Ascending aorta (tissue), 2 donors: ENCODE data around the gene SLC15A4. TPM values are rescaled to one million over a fixed set of nuclear protein-coding genes. Genes with fewer than 3 reads are reported as not detected.

Source experiments
- DNase-seq, 2 donors: peaks; one replicate each; pipeline ENCODE4 v3.0.0-alpha.2; 2019; ENCODE audit warnings: low spot score in 2 of 2
- H3K27ac ChIP-seq, 2 donors: fragments of 200-600 bp; sonication (generic); one replicate each; pipeline ENCODE4 v1.5.1; 2016 to 2017; ENCODE audit warnings: mild to moderate bottlenecking in 1 of 2
- H3K27me3 ChIP-seq: fragments of 200-600 bp; sonication (generic); one replicate; pipeline ENCODE4 v1.5.1; 2017
- H3K36me3 ChIP-seq, 2 donors: fragments of 200-600 bp; sonication (generic); one replicate each; pipeline ENCODE4 v1.5.1; 2016
- H3K4me1 ChIP-seq, 2 donors: fragments of 200-600 bp; sonication (generic); one replicate each; pipeline ENCODE4 v1.5.1; 2016 to 2017; ENCODE audit warnings: mild to moderate bottlenecking in 1 of 2
- H3K4me3 ChIP-seq, 2 donors: fragments of 200-600 bp; sonication (generic); one replicate each; pipeline ENCODE4 v1.5.1; 2016 to 2017; ENCODE audit warnings: mild to moderate bottlenecking in 1 of 2
- H3K9me3 ChIP-seq, 2 donors: fragments of 200-600 bp; sonication (generic); one replicate each; pipeline ENCODE4 v1.5.1; 2016
- CTCF ChIP-seq, 3 experiments: fragments of 200-600 bp in 2 of 3; fragments of 450-650 bp in 1 of 3; sonication (generic) in 2 of 3; IDR thresholded peaks; one replicate each; pipeline ENCODE4 v1.5.1; 2016 to 2019; ENCODE audit warnings: antibody characterized with exemption in 3 of 3, mild to moderate bottlenecking in 1 of 3, moderate library complexity in 1 of 3
- intact Hi-C: fragments of 100-400 bp; cut with DNase I; formaldehyde crosslinking; loops from one replicate; pipeline ENCODE4 v1.15.1; 2023
- total RNA-seq: library from RNA; depleted of rRNA; stranded (reverse); fragments of >200 nt; gene quantifications from one replicate; pipeline ENCODE4 v1.1.0, GENCODE V29; 2016

The SLC15A4 gene
- total RNA-seq, 1 donor from 2014 or later = 39.3 TPM

- H3K27me3 ChIP-seq = no peaks in the 10 kb centered on the region
- no peaks in the 10 kb centered on the region for H3K9me3 ChIP-seq
- intact Hi-C loops = no loop called here
- H3K36me3 ChIP-seq = no peaks in the 10 kb centered on the region
- no peak overlapping the region for H3K27ac ChIP-seq
- no peak for TF ChIP-seq CTCF (IDR thresholded peaks at IDR 0.05)
- H3K4me3 ChIP-seq = no peak overlapping the region
- no peak for DNase-seq
- H3K4me1 ChIP-seq = no peaks in the 10 kb centered on the region
Observed at GRCh38 chr12:128761379-128761790, 62.4 kb downstream of the SLC15A4 start.

- no peak for DNase-seq
- TF ChIP-seq CTCF (IDR thresholded peaks at IDR 0.05) = no peak
- intact Hi-C loops = no loop called here
- H3K36me3 ChIP-seq = no peaks in the 10 kb centered on the region
- H3K4me3 ChIP-seq = no peak overlapping the region
- no peaks in the 10 kb centered on the region for H3K27me3 ChIP-seq
- H3K9me3 ChIP-seq = no peaks in the 10 kb centered on the region
- no peaks in the 10 kb centered on the region for H3K4me1 ChIP-seq
- no peak overlapping the region for H3K27ac ChIP-seq
Observed at GRCh38 chr12:128755566-128755965, 68.2 kb downstream of the SLC15A4 start.

GRCh38 chr12:128754275-128754674 lies 69.5 kb downstream of the SLC15A4 start:
- DNase-seq = no peak
- Histone ChIP-seq H3K4me3 (no peak overlapping the region), H3K27me3 (no peaks in the 10 kb centered on the region), H3K36me3 (no peaks in the 10 kb centered on the region), H3K9me3 (no peaks in the 10 kb centered on the region), H3K4me1 (no peaks in the 10 kb centered on the region), H3K27ac (no peak overlapping the region)
- TF ChIP-seq CTCF (IDR thresholded peaks at IDR 0.05) = no peak
- intact Hi-C loops = no loop called here

GRCh38 chr12:128753438-128753837 lies 70.3 kb downstream of the SLC15A4 start:
- no peak for DNase-seq
- H3K36me3 ChIP-seq = no peaks in the 10 kb centered on the region
- H3K9me3 ChIP-seq = no peaks in the 10 kb centered on the region
- intact Hi-C loops = no loop called here
- TF ChIP-seq CTCF (IDR thresholded peaks at IDR 0.05) = no peak
- H3K4me1 ChIP-seq = no peaks in the 10 kb centered on the region
- H3K27ac ChIP-seq = no peak overlapping the region
- no peak overlapping the region for H3K4me3 ChIP-seq
- no peaks in the 10 kb centered on the region for H3K27me3 ChIP-seq

- Histone ChIP-seq H3K4me3 (no peak overlapping the region), H3K27ac (no peak overlapping the region), H3K4me1 (no peaks in the 10 kb centered on the region), H3K36me3 (no peaks in the 10 kb centered on the region), H3K27me3 (no peaks in the 10 kb centered on the region), H3K9me3 (no peaks in the 10 kb centered on the region)
- no peak for TF ChIP-seq CTCF (IDR thresholded peaks at IDR 0.05)
- intact Hi-C loops = no loop called here
- no peak for DNase-seq
Observed at GRCh38 chr12:128752386-128752785, 71.4 kb downstream of the SLC15A4 start.

- H3K4me3 ChIP-seq = no peak overlapping the region
- H3K27me3 ChIP-seq = no peaks in the 10 kb centered on the region
- intact Hi-C loops = no loop called here
- H3K27ac ChIP-seq = no peak overlapping the region
- DNase-seq = no peak
- H3K9me3 ChIP-seq = no peaks in the 10 kb centered on the region
- H3K36me3 ChIP-seq = no peaks in the 10 kb centered on the region
- H3K4me1 ChIP-seq = no peaks in the 10 kb centered on the region
- TF ChIP-seq CTCF (IDR thresholded peaks at IDR 0.05) = no peak
Observed at GRCh38 chr12:128747441-128747840, 76.3 kb downstream of the SLC15A4 start.
